ENCODE results near the gene ADAM29. TPM values are rescaled to one million over a fixed set of nuclear protein-coding genes. Genes with fewer than 3 reads are reported as not detected.

The ADAM29 gene
- 0.04 TPM in 1 of 2 replicates, not detected in the other for total RNA-seq (2014; rRNA removed; shearing (Covaris generic))
- polyA plus RNA-seq (2016; fragmentation: Nextera tagmentation; extraction: Ambion mirVana): not detected in 2 replicates
- long read RNA-seq: 0 reads

- H3F3A ChIP-seq (replicated peaks; ENCODE audit: low read depth): no peaks in the 10 kb centered on the region
- no peak within 1 kb of the TSS for H3K4me2 ChIP-seq
- H3K27ac ChIP-seq (ENCODE audit: low read depth): no peak within 1 kb of the TSS
- Mint-ChIP-seq H3K27ac (no peak within 1 kb of the TSS), H3K27me3 (ENCODE audit: insufficient read depth, low read depth, poor library complexity) (no peaks in the 10 kb centered on the region), H3K4me3 (no peak within 1 kb of the TSS), H3K9me3 (no peaks in the 10 kb centered on the region), H3K4me1 (no peaks in the 10 kb centered on the region), H3K36me3 (ENCODE audit: low read depth) (no peaks in the 10 kb centered on the region)
- no peaks in the 10 kb centered on the region for H4K20me1 ChIP-seq (replicated peaks; ENCODE audit: insufficient read depth)
- H2AFZ ChIP-seq: no peak within 1 kb of the TSS
- no peaks in the 10 kb centered on the region for H3K4me1 ChIP-seq (ENCODE audit: insufficient read depth)
- no peaks in the 10 kb centered on the region for H3K36me3 ChIP-seq (ENCODE audit: insufficient read depth)
- ATAC-seq: no peak
- no peak within 1 kb of the TSS for H3K4me3 ChIP-seq
- no peaks in the 10 kb centered on the region for H3K79me2 ChIP-seq (replicated peaks; ENCODE audit: insufficient read depth)
- H3K9me2 ChIP-seq (ENCODE audit: insufficient read depth): no peaks in the 10 kb centered on the region; the same call in 1 of the 2 replicates
- no peaks in the 10 kb centered on the region for H3K27me3 ChIP-seq (ENCODE audit: insufficient read depth)
- no peak for TF ChIP-seq REST (IDR thresholded peaks at IDR 0.05; ENCODE audit: unreplicated experiment)
- no peak for TF ChIP-seq ETS1 (IDR thresholded peaks at IDR 0.05)
- no peak for TF ChIP-seq JUNB (IDR thresholded peaks at IDR 0.05; ENCODE audit: unreplicated experiment)
- TF ChIP-seq POLR2AphosphoS5 (IDR thresholded peaks at IDR 0.05; ENCODE audit: low read depth): no peak
- no peak for DNase-seq (ENCODE audit: low spot score)
Observed at GRCh38 chr4:174918058-174918457, at the start of gene ADAM29. TSS of gene ADAM29 (plus strand) at chr4:174918358. CDS start at chr4:174975526, 57,168 bp downstream.

GRCh38 chr4:174869339-174869738 is 48.8 kb upstream of the ADAM29 start:
- H3K4me1 ChIP-seq (ENCODE audit: insufficient read depth): no peaks in the 10 kb centered on the region
- H3K4me3 ChIP-seq: no peak overlapping the region
- DNase-seq (ENCODE audit: low spot score) (no peak), ATAC-seq (no peak)
- Mint-ChIP-seq H3K36me3 (ENCODE audit: low read depth) (no peaks in the 10 kb centered on the region), H3K4me3 (no peak overlapping the region), H3K4me1 (peaks cover 5% of the 10 kb centered on the region; the same call in 1 of the 3 replicates), H3K9me3 (no peaks in the 10 kb centered on the region), H3K27me3 (ENCODE audit: insufficient read depth, low read depth, poor library complexity) (no peaks in the 10 kb centered on the region), H3K27ac (no peak overlapping the region)
- H3K36me3 ChIP-seq (ENCODE audit: insufficient read depth): no peaks in the 10 kb centered on the region
- no peaks in the 10 kb centered on the region for H3K79me2 ChIP-seq (replicated peaks; ENCODE audit: insufficient read depth)
- 0 out of 2 replicates have a peak, but pooled peaks cover 24% of the 10 kb centered on the region for H3K9me2 ChIP-seq (ENCODE audit: insufficient read depth)
- H3K4me2 ChIP-seq: no peak overlapping the region
- no peaks in the 10 kb centered on the region for H3F3A ChIP-seq (replicated peaks; ENCODE audit: low read depth)
- H3K27ac ChIP-seq (ENCODE audit: low read depth): no peak overlapping the region
- no peak overlapping the region for H2AFZ ChIP-seq
- TF ChIP-seq JUNB (IDR thresholded peaks at IDR 0.05; ENCODE audit: unreplicated experiment) (no peak), ETS1 (IDR thresholded peaks at IDR 0.05) (no peak), EZH2phosphoT487 (IDR thresholded peaks at IDR 0.05; ENCODE audit: unreplicated experiment) (no peak), CREB1 (CRISPR knock-in tag; IDR thresholded peaks at IDR 0.05; ENCODE audit: low read depth) (no peak), ZNF462 (CRISPR knock-in tag; IDR thresholded peaks at IDR 0.05) (no peak), POLR2AphosphoS5 (IDR thresholded peaks at IDR 0.05; ENCODE audit: low read depth) (no peak), STAT1 (IDR thresholded peaks at IDR 0.05; ENCODE audit: unreplicated experiment) (no peak), NANOG (IDR thresholded peaks at IDR 0.05; ENCODE audit: borderline replicate concordance) (no peak)
- no peaks in the 10 kb centered on the region for H3K27me3 ChIP-seq (ENCODE audit: insufficient read depth)
- no peaks in the 10 kb centered on the region for H4K20me1 ChIP-seq (replicated peaks; ENCODE audit: insufficient read depth)

All from GM23338 (cell line).